Stomach (tissue), 4 donors: ENCODE measurements around the gene SF1.

Experiments used
- EP300 ChIP-seq: sonication (generic); formaldehyde crosslinking; IDR thresholded peaks from one replicate; pipeline ENCODE4 v1.6.1; 2017; ENCODE audit warnings: antibody characterized with exemption
- POLR2A ChIP-seq, 4 donors: fragments of 450-650 bp; IDR thresholded peaks; one replicate each; pipeline ENCODE4 v1.6.1; 2016; ENCODE audit warnings: antibody characterized with exemption in 4 of 4, control low read depth in 2 of 4, mild to moderate bottlenecking in 1 of 4, moderate library complexity in 1 of 4
- TF ChIP-seq, protein P1 (sequence below), 7 experiments: fragments of 450-650 bp in 4 of 7; fragments of 200-600 bp in 3 of 7; sonication (generic) in 3 of 7; IDR thresholded peaks; one replicate each; pipeline ENCODE4 v1.5.1; 2016 to 2019; ENCODE audit warnings: antibody characterized with exemption in 7 of 7, control low read depth in 2 of 7, mild to moderate bottlenecking in 1 of 7

DNA sequence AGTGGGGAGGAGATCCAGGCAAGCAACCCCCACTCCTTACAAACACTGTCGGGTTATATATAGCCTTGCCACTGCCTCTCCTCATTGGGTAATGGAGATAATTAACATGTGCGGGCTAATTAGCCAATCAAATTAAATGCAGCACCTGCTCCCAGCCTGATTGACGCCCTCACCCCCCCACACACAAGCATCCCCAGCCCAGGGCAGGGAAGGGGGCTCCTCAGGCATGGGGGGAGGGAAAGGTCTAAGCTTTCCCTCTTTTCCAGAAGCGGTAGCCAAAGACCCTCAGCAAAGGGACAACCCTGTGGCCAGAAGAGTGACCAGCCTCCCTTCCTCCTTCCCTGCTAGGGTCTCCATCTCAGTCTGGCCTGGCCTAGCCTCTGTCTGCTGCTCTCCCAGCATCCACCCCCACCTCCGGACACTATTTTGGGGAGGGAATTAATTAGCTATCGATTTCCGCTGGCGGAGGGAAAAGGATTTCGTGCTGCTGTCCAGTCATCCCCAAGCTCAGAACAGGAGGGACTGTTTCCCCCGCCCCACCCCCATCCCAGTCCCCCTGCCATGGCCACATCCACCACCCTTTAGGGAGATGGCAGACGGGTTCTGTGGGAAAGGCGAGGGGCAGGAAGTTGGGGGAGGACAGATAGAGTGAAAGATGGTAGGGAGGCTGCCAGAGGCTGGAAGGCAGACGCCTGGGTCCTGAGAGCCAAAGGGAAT lies 62.4 kb downstream of the SF1 start:
- TF ChIP-seq POLR2A (IDR thresholded peaks at IDR 0.05) = no peak
- TF ChIP-seq, protein P1, sequence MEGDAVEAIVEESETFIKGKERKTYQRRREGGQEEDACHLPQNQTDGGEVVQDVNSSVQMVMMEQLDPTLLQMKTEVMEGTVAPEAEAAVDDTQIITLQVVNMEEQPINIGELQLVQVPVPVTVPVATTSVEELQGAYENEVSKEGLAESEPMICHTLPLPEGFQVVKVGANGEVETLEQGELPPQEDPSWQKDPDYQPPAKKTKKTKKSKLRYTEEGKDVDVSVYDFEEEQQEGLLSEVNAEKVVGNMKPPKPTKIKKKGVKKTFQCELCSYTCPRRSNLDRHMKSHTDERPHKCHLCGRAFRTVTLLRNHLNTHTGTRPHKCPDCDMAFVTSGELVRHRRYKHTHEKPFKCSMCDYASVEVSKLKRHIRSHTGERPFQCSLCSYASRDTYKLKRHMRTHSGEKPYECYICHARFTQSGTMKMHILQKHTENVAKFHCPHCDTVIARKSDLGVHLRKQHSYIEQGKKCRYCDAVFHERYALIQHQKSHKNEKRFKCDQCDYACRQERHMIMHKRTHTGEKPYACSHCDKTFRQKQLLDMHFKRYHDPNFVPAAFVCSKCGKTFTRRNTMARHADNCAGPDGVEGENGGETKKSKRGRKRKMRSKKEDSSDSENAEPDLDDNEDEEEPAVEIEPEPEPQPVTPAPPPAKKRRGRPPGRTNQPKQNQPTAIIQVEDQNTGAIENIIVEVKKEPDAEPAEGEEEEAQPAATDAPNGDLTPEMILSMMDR (IDR thresholded peaks at IDR 0.05) = no peak
- no peak for TF ChIP-seq EP300
